Keratinocyte (primary cell): ENCODE results near the gene RXRA. TPM values are rescaled to one million over a fixed set of nuclear protein-coding genes. Genes with fewer than 3 reads are reported as not detected.

Source experiments
- DNase-seq: peaks from one replicate; pipeline ENCODE4 v3.0.0-alpha.2; 2011; ENCODE audit warnings: low read depth, missing footprints, low spot score
- FAIRE-seq: peaks from 2 replicates; lab custom pipeline; 2011; peaks lifted over from hg19 to GRCh38; lab: Jason Lieb, UNC
- H2AFZ ChIP-seq: 2 replicates; pipeline ENCODE4 v1.6.0; 2012; ENCODE audit warnings: low read length, control low read depth, inconsistent platforms; ENCODE audit not compliant: control insufficient read depth
- H3K27ac ChIP-seq: 2 replicates; pipeline ENCODE4 v1.5.1; 2011; ENCODE audit warnings: low read length; ENCODE audit not compliant: control insufficient read depth, insufficient read depth
- H3K27me3 ChIP-seq: 3 replicates; pipeline ENCODE4 v1.6.0; 2011; ENCODE audit warnings: low read length; ENCODE audit not compliant: control insufficient read depth, insufficient read depth; ENCODE audit errors: extremely low read depth
- H3K36me3 ChIP-seq, 2 experiments: 2 replicates in 1 of 2; 3 replicates in 1 of 2; pipeline ENCODE4 v1.5.1; 2011; ENCODE audit warnings: low read length in 2 of 2, mild to moderate bottlenecking in 1 of 2; ENCODE audit not compliant: control insufficient read depth in 2 of 2, insufficient read depth in 2 of 2; ENCODE audit errors: extremely low read depth in 1 of 2
- H3K4me1 ChIP-seq: 3 replicates; pipeline ENCODE4 v1.5.1; 2011; ENCODE audit warnings: low read length; ENCODE audit not compliant: control insufficient read depth, insufficient read depth; ENCODE audit errors: extremely low read depth
- H3K4me2 ChIP-seq: 3 replicates; pipeline ENCODE4 v1.6.0; 2011; ENCODE audit warnings: low read depth, low read length; ENCODE audit not compliant: control insufficient read depth, insufficient read depth; ENCODE audit errors: extremely low read depth
- H3K4me3 ChIP-seq, 3 experiments: fragments of 200-600 bp in 1 of 3; sonication (generic) in 1 of 3; 2 replicates in 2 of 3; 3 replicates in 1 of 3; pipeline ENCODE4 v1.5.1; 2011 to 2016; ENCODE audit warnings: low read length in 3 of 3, mild to moderate bottlenecking in 3 of 3, control low read depth in 2 of 3, inconsistent platforms in 1 of 3, low read depth in 1 of 3, mixed read lengths in 1 of 3, mixed run types in 1 of 3, moderate library complexity in 1 of 3; ENCODE audit not compliant: control insufficient read depth in 2 of 3, insufficient read depth in 2 of 3; ENCODE audit errors: extremely low read depth in 1 of 3
- H3K79me2 ChIP-seq: 2 replicates; pipeline ENCODE4 v1.6.0; 2012; ENCODE audit warnings: low read length; ENCODE audit not compliant: control insufficient read depth, insufficient read depth
- H3K9ac ChIP-seq: 3 replicates; pipeline ENCODE4 v1.6.0; 2011; ENCODE audit warnings: low read length; ENCODE audit not compliant: control insufficient read depth, insufficient read depth; ENCODE audit errors: extremely low read depth
- H3K9me1 ChIP-seq: 3 replicates; pipeline ENCODE4 v1.6.0; 2011; ENCODE audit warnings: low read length; ENCODE audit not compliant: control insufficient read depth, insufficient read depth; ENCODE audit errors: extremely low read depth
- H3K9me3 ChIP-seq: 2 replicates; pipeline ENCODE4 v1.5.1; 2012; ENCODE audit warnings: low read depth, low read length; ENCODE audit not compliant: control insufficient read depth
- H4K20me1 ChIP-seq: 3 replicates; pipeline ENCODE4 v1.6.0; 2011; ENCODE audit warnings: low read length; ENCODE audit not compliant: control insufficient read depth, insufficient read depth; ENCODE audit errors: extremely low read depth
- EZH2 ChIP-seq: IDR thresholded peaks from one replicate; pipeline ENCODE4 v1.6.1; 2012; ENCODE audit warnings: inconsistent platforms, mild to moderate bottlenecking, low read length, moderate library complexity
- dilution Hi-C: fragments of 300-500 bp; cut with MboI; formaldehyde crosslinking; loops from one replicate; pipeline ENCODE4 v1.7.0; 2020; ENCODE audit warnings: low sequenced_read_pairs; ENCODE audit not compliant: extremely low pct_ligation_motif_present
- polyA plus RNA-seq, 5 experiments: library from polyadenylated mRNA; depleted of rRNA in 3 of 5; stranded (reverse) in 3 of 5; stranded (forward) in 1 of 5; unstranded in 1 of 5; fragments of >200 nt; gene quantifications; 1 replicate in 1 of 5; 2 replicates in 3 of 5; 3 replicates in 1 of 5; pipeline versions ENCODE4 v1.2.1 to v1.2.3, GENCODE V29; 2011 to 2012; ENCODE audit warnings: missing spikeins in 2 of 5, low read depth in 1 of 5, low replicate concordance in 1 of 5
- TF ChIP-seq, protein P1 (sequence below), 3 experiments: IDR thresholded peaks in 1 of 3; conservative IDR thresholded peaks in 1 of 3; optimal IDR thresholded peaks in 1 of 3; 2 replicates in 2 of 3; 3 replicates in 1 of 3; pipeline versions ENCODE3 to v1.5.1; 2011; ENCODE audit warnings: low read length in 3 of 3, mild to moderate bottlenecking in 3 of 3, moderate library complexity in 2 of 3, control low read depth in 1 of 3, inconsistent platforms in 1 of 3; ENCODE audit not compliant: insufficient read depth in 2 of 3; ENCODE audit errors: extremely low read depth in 1 of 3

RXRA gene
- polyA plus RNA-seq, 1 donor (not counting 4 experiments of a cell fraction or from before 2014, with no cell fraction given) = 9.7 TPM

DNA sequence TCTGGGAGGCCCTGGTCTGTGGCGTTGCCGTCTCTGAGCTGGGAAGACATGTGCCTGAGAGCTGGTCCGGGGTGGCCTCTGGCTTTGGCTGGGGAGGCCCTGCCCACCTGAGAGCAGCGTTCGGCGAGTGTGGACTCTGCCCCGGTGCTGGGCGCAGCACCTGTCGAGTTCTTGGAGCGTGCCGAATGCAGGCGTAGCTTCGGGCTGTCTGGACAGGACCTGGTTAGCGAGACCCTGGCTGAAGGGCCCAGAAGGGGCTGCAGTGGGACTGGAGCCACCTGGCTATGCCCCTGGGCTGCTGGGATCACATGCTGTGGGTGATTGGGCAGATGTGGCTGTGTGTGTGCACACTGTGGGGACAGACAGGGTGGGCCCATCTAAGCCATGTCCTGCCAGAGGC lies 56.5 kb downstream of the RXRA start:
- DNase-seq (no peak), FAIRE-seq (no peak)
- H3K4me1 ChIP-seq = peaks cover 42% of the 10 kb centered on the region
- H3K4me2 ChIP-seq = no peak overlapping the region
- H3K4me3 ChIP-seq = no peak overlapping the region
- TF ChIP-seq, protein P1, sequence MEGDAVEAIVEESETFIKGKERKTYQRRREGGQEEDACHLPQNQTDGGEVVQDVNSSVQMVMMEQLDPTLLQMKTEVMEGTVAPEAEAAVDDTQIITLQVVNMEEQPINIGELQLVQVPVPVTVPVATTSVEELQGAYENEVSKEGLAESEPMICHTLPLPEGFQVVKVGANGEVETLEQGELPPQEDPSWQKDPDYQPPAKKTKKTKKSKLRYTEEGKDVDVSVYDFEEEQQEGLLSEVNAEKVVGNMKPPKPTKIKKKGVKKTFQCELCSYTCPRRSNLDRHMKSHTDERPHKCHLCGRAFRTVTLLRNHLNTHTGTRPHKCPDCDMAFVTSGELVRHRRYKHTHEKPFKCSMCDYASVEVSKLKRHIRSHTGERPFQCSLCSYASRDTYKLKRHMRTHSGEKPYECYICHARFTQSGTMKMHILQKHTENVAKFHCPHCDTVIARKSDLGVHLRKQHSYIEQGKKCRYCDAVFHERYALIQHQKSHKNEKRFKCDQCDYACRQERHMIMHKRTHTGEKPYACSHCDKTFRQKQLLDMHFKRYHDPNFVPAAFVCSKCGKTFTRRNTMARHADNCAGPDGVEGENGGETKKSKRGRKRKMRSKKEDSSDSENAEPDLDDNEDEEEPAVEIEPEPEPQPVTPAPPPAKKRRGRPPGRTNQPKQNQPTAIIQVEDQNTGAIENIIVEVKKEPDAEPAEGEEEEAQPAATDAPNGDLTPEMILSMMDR (optimal IDR thresholded peaks at IDR 0.05 in 1 of 3, IDR thresholded peaks at IDR 0.05 in 1 of 3, conservative IDR thresholded peaks at IDR 0.05 in 1 of 3; ENCODE audit: extremely low read depth in 1 of 3, insufficient read depth in 2 of 3, low read length in 3 of 3) = no peak
- no peak for TF ChIP-seq EZH2
- dilution Hi-C loops = no loop called here
- H3K9me1 ChIP-seq = no peaks in the 10 kb centered on the region
- H3K36me3 ChIP-seq = peaks cover 0 to 2% of the 10 kb centered on the region in 2 experiments
- H3K79me2 ChIP-seq = peaks cover 78% of the 10 kb centered on the region
- H3K9ac ChIP-seq = no peak overlapping the region
- H3K9me3 ChIP-seq = no peaks in the 10 kb centered on the region
- no peaks in the 10 kb centered on the region for H3K27me3 ChIP-seq
- H4K20me1 ChIP-seq = no peaks in the 10 kb centered on the region
- no peak overlapping the region for H2AFZ ChIP-seq
- no peak overlapping the region for H3K27ac ChIP-seq

DNA sequence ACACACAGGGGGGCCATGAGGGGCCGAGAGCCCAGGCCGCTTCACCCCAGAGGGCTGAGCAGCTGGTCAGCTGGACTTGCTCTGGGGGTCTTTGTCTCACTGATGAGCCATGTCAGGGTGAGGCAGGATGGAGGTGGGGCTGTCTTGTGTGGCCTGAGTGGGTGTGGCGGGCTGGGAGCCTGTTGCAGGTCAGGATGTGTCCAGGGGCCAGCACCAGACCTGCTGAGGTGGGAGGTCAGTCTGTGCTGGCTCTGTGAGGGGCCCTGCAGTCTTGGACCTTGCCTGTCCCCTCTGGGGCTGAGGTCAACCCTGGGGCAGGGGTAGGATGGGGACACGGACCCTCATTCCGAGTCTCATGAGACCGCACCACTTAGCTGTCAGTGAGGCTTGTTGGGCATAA lies 56.9 kb downstream of the RXRA start:
- H3K9me3 ChIP-seq = no peaks in the 10 kb centered on the region
- dilution Hi-C loops = no loop called here
- peaks cover 38% of the 10 kb centered on the region for H3K4me1 ChIP-seq
- H4K20me1 ChIP-seq = no peaks in the 10 kb centered on the region
- H3K79me2 ChIP-seq = peaks cover 75% of the 10 kb centered on the region
- H3K9ac ChIP-seq = no peak overlapping the region
- no peaks in the 10 kb centered on the region for H3K9me1 ChIP-seq
- no peak overlapping the region for H2AFZ ChIP-seq
- DNase-seq = no peak
- no peak overlapping the region for H3K4me3 ChIP-seq
- no peak overlapping the region for H3K4me2 ChIP-seq
- H3K36me3 ChIP-seq = peaks cover 0 to 2% of the 10 kb centered on the region in 2 experiments
- no peak for FAIRE-seq
- H3K27me3 ChIP-seq = no peaks in the 10 kb centered on the region
- no peak overlapping the region for H3K27ac ChIP-seq
- TF ChIP-seq, protein P1 (optimal IDR thresholded peaks at IDR 0.05 in 1 of 3, IDR thresholded peaks at IDR 0.05 in 1 of 3, conservative IDR thresholded peaks at IDR 0.05 in 1 of 3; ENCODE audit: extremely low read depth in 1 of 3, insufficient read depth in 2 of 3, low read length in 3 of 3) = no peak
- TF ChIP-seq EZH2 = no peak
